H9 (cell line): ENCODE results near the gene TSPAN11. TPM values are rescaled to one million over a fixed set of nuclear protein-coding genes. Genes with fewer than 3 reads are reported as not detected.

Experiments used
- DNase-seq: peaks from one replicate; pipeline ENCODE4 v3.0.0-alpha.2; 2017
- H2AFZ ChIP-seq: one replicate; pipeline ENCODE4 v1.6.1; 2013; ENCODE audit warnings: mild to moderate bottlenecking, low read length, control low read depth, moderate library complexity
- H2AK5ac ChIP-seq: 2 replicates; pipeline ENCODE4 v1.6.1; 2013; ENCODE audit warnings: low read length, control low read depth, mixed read lengths; ENCODE audit not compliant: insufficient read length
- H2BK120ac ChIP-seq: one replicate; pipeline ENCODE4 v1.6.1; 2013; ENCODE audit warnings: low read depth, mild to moderate bottlenecking, low read length, control low read depth, inconsistent platforms; ENCODE audit not compliant: poor library complexity, severe bottlenecking
- H2BK12ac ChIP-seq: 2 replicates; pipeline ENCODE4 v1.6.1; 2013; ENCODE audit warnings: low read length, control low read depth, mixed read lengths, low read depth; ENCODE audit not compliant: insufficient read length
- H2BK15ac ChIP-seq: 2 replicates; pipeline ENCODE4 v1.6.1; 2013; ENCODE audit warnings: low read depth, low read length, control low read depth
- H2BK20ac ChIP-seq: one replicate; pipeline ENCODE4 v1.6.1; 2013; ENCODE audit warnings: low read depth, mild to moderate bottlenecking, low read length, control low read depth, inconsistent platforms; ENCODE audit not compliant: poor library complexity, severe bottlenecking
- H2BK5ac ChIP-seq: 2 replicates; pipeline ENCODE4 v1.6.1; 2013; ENCODE audit warnings: low read length, control low read depth, mixed read lengths; ENCODE audit not compliant: insufficient read length
- H3K14ac ChIP-seq: 2 replicates; pipeline ENCODE4 v1.6.1; 2013; ENCODE audit warnings: low read length, control low read depth; ENCODE audit not compliant: insufficient read depth
- H3K18ac ChIP-seq: 2 replicates; pipeline ENCODE4 v1.6.1; 2013; ENCODE audit warnings: low read depth, mild to moderate bottlenecking, mixed read lengths, low read length, control low read depth; ENCODE audit not compliant: insufficient read length
- H3K23ac ChIP-seq: 2 replicates; pipeline ENCODE4 v1.6.1; 2013; ENCODE audit warnings: low read length, control low read depth, mixed read lengths, low read depth; ENCODE audit not compliant: insufficient read length
- H3K23me2 ChIP-seq: 2 replicates; pipeline ENCODE4 v1.6.1; 2013; ENCODE audit warnings: low read depth, mild to moderate bottlenecking, mixed read lengths, low read length, control low read depth; ENCODE audit not compliant: insufficient read length, poor library complexity, severe bottlenecking
- H3K27ac ChIP-seq: 2 replicates; pipeline ENCODE4 v1.5.1; 2013; ENCODE audit warnings: low read length, control low read depth, mixed read lengths, low read depth; ENCODE audit not compliant: insufficient read length
- H3K27me3 ChIP-seq: 2 replicates; pipeline ENCODE4 v1.6.1; 2013; ENCODE audit warnings: low read length, control low read depth, inconsistent platforms; ENCODE audit not compliant: insufficient read depth
- H3K4ac ChIP-seq: 2 replicates; pipeline ENCODE4 v1.6.1; 2013; ENCODE audit warnings: low read depth, mild to moderate bottlenecking, control low read depth, inconsistent platforms, low read length, moderate library complexity
- H3K4me1 ChIP-seq: 2 replicates; pipeline ENCODE4 v1.6.1; 2013; ENCODE audit warnings: low read length, control low read depth, inconsistent platforms; ENCODE audit not compliant: insufficient read depth
- H3K4me2 ChIP-seq: 2 replicates; pipeline ENCODE4 v1.6.1; 2013; ENCODE audit warnings: low read length, control low read depth, mixed read lengths; ENCODE audit not compliant: insufficient read length, insufficient read depth
- H3K56ac ChIP-seq: 2 replicates; pipeline ENCODE4 v1.6.1; 2013; ENCODE audit warnings: low read depth, mild to moderate bottlenecking, mixed read lengths, low read length, control low read depth; ENCODE audit not compliant: insufficient read length
- H3K79me1 ChIP-seq: 2 replicates; pipeline ENCODE4 v1.6.1; 2013; ENCODE audit warnings: low read depth, mild to moderate bottlenecking, moderate library complexity, low read length, control low read depth, inconsistent platforms; ENCODE audit not compliant: insufficient read depth, poor library complexity, severe bottlenecking
- H3K79me2 ChIP-seq: 2 replicates; pipeline ENCODE4 v1.6.1; 2013; ENCODE audit warnings: low read length, control low read depth, inconsistent platforms; ENCODE audit not compliant: insufficient read depth
- H3K9ac ChIP-seq: 2 replicates; pipeline ENCODE4 v1.6.1; 2013; ENCODE audit warnings: low read length, control low read depth, mixed read lengths; ENCODE audit not compliant: insufficient read length; ENCODE audit errors: extremely low read depth
- H3K9me3 ChIP-seq: one replicate; pipeline ENCODE4 v1.6.1; 2013; ENCODE audit warnings: low read depth, low read length, inconsistent platforms; ENCODE audit not compliant: control insufficient read depth
- H3T11ph ChIP-seq: one replicate; pipeline ENCODE4 v1.6.1; 2013; ENCODE audit warnings: mild to moderate bottlenecking, low read length, control low read depth, inconsistent platforms
- H4K20me1 ChIP-seq: one replicate; pipeline ENCODE4 v1.6.1; 2013; ENCODE audit not compliant: control insufficient read depth, insufficient read length, insufficient read depth
- H4K5ac ChIP-seq: 2 replicates; pipeline ENCODE4 v1.6.1; 2013; ENCODE audit warnings: low read depth, mild to moderate bottlenecking, mixed read lengths, low read length, control low read depth; ENCODE audit not compliant: insufficient read length
- H4K8ac ChIP-seq: replicated peaks from 2 replicates; pipeline ENCODE4 v1.6.1; 2013; ENCODE audit warnings: low read length, control low read depth, mixed read lengths, low read depth; ENCODE audit not compliant: insufficient read length
- H4K91ac ChIP-seq: 2 replicates; pipeline ENCODE4 v1.6.1; 2013; ENCODE audit warnings: low read depth, mild to moderate bottlenecking, moderate library complexity, mixed read lengths, low read length, control low read depth; ENCODE audit not compliant: insufficient read length
- H3K27ac Mint-ChIP-seq, 3 experiments: 2 replicates in 2 of 3; 3 replicates in 1 of 3; pipeline ENCODE4 v1.8.0; 2020 to 2021; ENCODE audit warnings: mixed read lengths in 3 of 3, mild to moderate bottlenecking in 1 of 3, moderate library complexity in 1 of 3
- H3K27me3 Mint-ChIP-seq: 2 replicates; pipeline ENCODE4 v1.8.0; 2021; ENCODE audit warnings: low read depth, mild to moderate bottlenecking, moderate library complexity, mixed read lengths
- H3K36me3 Mint-ChIP-seq, 3 experiments: 2 replicates in 2 of 3; 3 replicates in 1 of 3; pipeline ENCODE4 v1.8.0; 2020 to 2021; ENCODE audit warnings: low read depth in 3 of 3, mixed read lengths in 3 of 3; ENCODE audit not compliant: insufficient read depth in 1 of 3
- H3K4me1 Mint-ChIP-seq, 2 experiments: 2 replicates each; pipeline ENCODE4 v1.8.0; 2020; ENCODE audit warnings: mixed read lengths in 2 of 2
- H3K4me3 Mint-ChIP-seq, 2 experiments: 2 replicates in 1 of 2; 3 replicates in 1 of 2; pipeline ENCODE4 v1.8.0; 2020 to 2021; ENCODE audit warnings: mild to moderate bottlenecking in 2 of 2, mixed read lengths in 2 of 2, moderate library complexity in 1 of 2
- H3K9me3 Mint-ChIP-seq, 2 experiments: 2 replicates in 1 of 2; 3 replicates in 1 of 2; pipeline ENCODE4 v1.8.0; 2020; ENCODE audit warnings: mild to moderate bottlenecking in 2 of 2, mixed read lengths in 2 of 2, moderate library complexity in 1 of 2
- CTCF ChIP-seq: fragments of 200-600 bp; sonication (generic); conservative IDR thresholded peaks from 3 replicates; pipeline ENCODE4 v1.8.0; 2021; ENCODE audit warnings: antibody characterized with exemption, mild to moderate bottlenecking
- WGBS: extraction: QIAGEN DNeasy Blood & Tissue Kit; methylation state at CpG from one replicate; pipeline ENCODE4 v1.1.7; 2013; ENCODE audit warnings: missing lambda C conversion rate, low lambda C conversion rate, mixed read lengths; ENCODE audit not compliant: insufficient read length; ENCODE audit errors: extremely low coverage; 5-methylcytosine and 5-hydroxymethylcytosine counted together
- total RNA-seq: library from RNA; stranded (reverse); gene quantifications from 2 replicates; pipeline ENCODE4 v1.2.1, GENCODE V29; 2021

The TSPAN11 gene
- total RNA-seq, 1 experiment from 2014 or later, result 4.2 TPM

DNA sequence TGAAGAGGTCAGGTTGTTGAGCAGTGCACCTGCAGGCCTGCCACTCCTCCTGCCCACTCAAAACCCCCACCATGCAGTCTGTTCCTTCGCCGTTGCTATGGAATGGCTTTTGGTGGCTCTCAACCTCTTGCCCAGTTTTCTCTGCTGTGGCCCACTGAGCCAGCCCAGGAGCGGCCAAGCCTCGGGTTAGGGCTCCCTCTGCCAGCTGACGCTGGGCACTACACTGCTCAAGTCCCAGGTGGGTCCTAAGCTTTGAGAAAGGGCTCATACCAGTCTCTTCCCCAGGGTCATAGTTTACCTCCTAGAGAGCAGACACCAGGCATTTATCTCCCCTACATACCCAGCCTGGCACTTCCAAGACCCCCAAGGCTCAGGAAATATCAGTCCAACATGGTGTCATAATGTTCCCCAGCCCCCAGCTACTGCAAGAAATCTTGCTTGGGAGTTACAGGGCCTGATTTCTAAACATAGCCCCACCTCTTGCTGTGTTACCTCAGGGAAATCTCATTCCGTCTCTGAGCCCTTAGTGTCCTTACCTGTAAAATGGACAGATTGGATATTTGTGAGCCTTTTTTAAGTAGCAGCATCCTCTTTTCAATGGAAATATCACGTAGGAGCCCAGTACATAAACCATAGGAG lies 59.4 kb downstream of the TSPAN11 start:
- H4K5ac ChIP-seq, result no peak overlapping the region
- H4K20me1 ChIP-seq, result no peaks in the 10 kb centered on the region
- H3K4me2 ChIP-seq, result no peak overlapping the region
- H3K14ac ChIP-seq, result no peak overlapping the region
- Mint-ChIP-seq H3K4me1 (peaks cover 3 to 4% of the 10 kb centered on the region in 2 experiments; a peak in 3 of 4 replicates), H3K27ac (no peak overlapping the region), H3K27me3 (no peaks in the 10 kb centered on the region), H3K9me3 (no peaks in the 10 kb centered on the region), H3K4me3 (no peak overlapping the region), H3K36me3 (no peaks in the 10 kb centered on the region; a peak in 1 of 7 replicates)
- no peak overlapping the region for H2AK5ac ChIP-seq
- no peak overlapping the region for H3K18ac ChIP-seq
- no peaks in the 10 kb centered on the region for H3K23me2 ChIP-seq
- no peak overlapping the region for H2BK20ac ChIP-seq
- H2AFZ ChIP-seq, result no peak overlapping the region
- H2BK120ac ChIP-seq, result no peak overlapping the region
- H3K23ac ChIP-seq, result no peak overlapping the region
- H3K4me1 ChIP-seq, result no peaks in the 10 kb centered on the region
- no peak overlapping the region for H2BK12ac ChIP-seq
- H3K27me3 ChIP-seq, result no peaks in the 10 kb centered on the region
- no peak overlapping the region for H3K27ac ChIP-seq
- peak; percentile 86 for TF ChIP-seq CTCF
- no peak overlapping the region for H3K56ac ChIP-seq
- H3K4ac ChIP-seq, result no peak overlapping the region
- H3K79me2 ChIP-seq, result no peaks in the 10 kb centered on the region
- no peak overlapping the region for H3T11ph ChIP-seq
- H3K9ac ChIP-seq, result no peak overlapping the region
- no peak overlapping the region for H2BK15ac ChIP-seq
- WGBS, result no CpG with 5 or more reads among the region's 7 CpGs
- no peaks in the 10 kb centered on the region for H3K79me1 ChIP-seq
- H2BK5ac ChIP-seq, result no peak overlapping the region
- DNase-seq, result peak; percentile 85
- no peak overlapping the region for H4K8ac ChIP-seq
- H3K9me3 ChIP-seq, result no peaks in the 10 kb centered on the region
- H4K91ac ChIP-seq, result no peak overlapping the region
